ENCODE measurements around the gene PLXNA4. TPM values are rescaled to one million over a fixed set of nuclear protein-coding genes. Genes with fewer than 3 reads are reported as not detected.

The PLXNA4 gene
- total and polyA plus RNA-seq, 2 experiments from 2014 or later = 0.08 to 0.80 TPM

DNA sequence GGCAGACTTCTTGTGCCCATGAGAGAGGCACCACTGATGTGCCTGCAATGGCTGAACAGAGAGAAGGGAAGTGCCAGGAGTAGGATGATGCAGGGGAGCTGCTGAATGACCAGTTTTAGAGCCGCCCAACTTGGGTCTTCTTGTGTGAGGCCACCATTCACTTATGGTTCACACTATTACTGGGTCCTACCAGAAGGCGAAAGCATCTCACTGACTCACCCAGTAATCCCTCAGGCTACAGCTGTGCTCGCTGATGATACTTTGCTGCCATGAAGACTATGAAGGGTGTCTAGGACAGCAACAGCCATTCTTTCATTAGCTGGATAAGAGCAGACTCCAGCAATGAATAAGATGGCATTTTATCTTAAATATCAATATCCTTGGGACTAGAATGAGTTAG is 47.6 kb downstream of the PLXNA4 start:
- Histone ChIP-seq H4K20me1 (replicated peaks; ENCODE audit: insufficient read depth) (no peaks in the 10 kb centered on the region), H3K4me1 (ENCODE audit: insufficient read depth) (peaks cover 5% of the 10 kb centered on the region; the same call in 1 of the 2 replicates), H3K4me3 (no peak overlapping the region), H3K36me3 (ENCODE audit: insufficient read depth) (no peaks in the 10 kb centered on the region), H3K4me2 (no peak overlapping the region), H3K27ac (ENCODE audit: low read depth) (no peak overlapping the region), H3F3A (replicated peaks; ENCODE audit: low read depth) (no peaks in the 10 kb centered on the region), H2AFZ (no peak overlapping the region), H3K79me2 (replicated peaks; ENCODE audit: insufficient read depth) (no peaks in the 10 kb centered on the region), H3K27me3 (ENCODE audit: insufficient read depth) (no peaks in the 10 kb centered on the region), H3K9me2 (ENCODE audit: insufficient read depth) (peaks cover 6% of the 10 kb centered on the region; the same call in 1 of the 2 replicates)
- no peak for ATAC-seq
- H3K4me1 Mint-ChIP-seq = peaks cover 6% of the 10 kb centered on the region; the same call in 2 of the 3 replicates
- no peak for DNase-seq (ENCODE audit: low spot score)
- no peaks in the 10 kb centered on the region for H3K36me3 Mint-ChIP-seq (ENCODE audit: low read depth)
- H3K9me3 Mint-ChIP-seq = no peaks in the 10 kb centered on the region
- H3K4me3 Mint-ChIP-seq = no peak overlapping the region
- no peaks in the 10 kb centered on the region for H3K27me3 Mint-ChIP-seq (ENCODE audit: insufficient read depth, low read depth, poor library complexity)
- TF ChIP-seq, protein P1, sequence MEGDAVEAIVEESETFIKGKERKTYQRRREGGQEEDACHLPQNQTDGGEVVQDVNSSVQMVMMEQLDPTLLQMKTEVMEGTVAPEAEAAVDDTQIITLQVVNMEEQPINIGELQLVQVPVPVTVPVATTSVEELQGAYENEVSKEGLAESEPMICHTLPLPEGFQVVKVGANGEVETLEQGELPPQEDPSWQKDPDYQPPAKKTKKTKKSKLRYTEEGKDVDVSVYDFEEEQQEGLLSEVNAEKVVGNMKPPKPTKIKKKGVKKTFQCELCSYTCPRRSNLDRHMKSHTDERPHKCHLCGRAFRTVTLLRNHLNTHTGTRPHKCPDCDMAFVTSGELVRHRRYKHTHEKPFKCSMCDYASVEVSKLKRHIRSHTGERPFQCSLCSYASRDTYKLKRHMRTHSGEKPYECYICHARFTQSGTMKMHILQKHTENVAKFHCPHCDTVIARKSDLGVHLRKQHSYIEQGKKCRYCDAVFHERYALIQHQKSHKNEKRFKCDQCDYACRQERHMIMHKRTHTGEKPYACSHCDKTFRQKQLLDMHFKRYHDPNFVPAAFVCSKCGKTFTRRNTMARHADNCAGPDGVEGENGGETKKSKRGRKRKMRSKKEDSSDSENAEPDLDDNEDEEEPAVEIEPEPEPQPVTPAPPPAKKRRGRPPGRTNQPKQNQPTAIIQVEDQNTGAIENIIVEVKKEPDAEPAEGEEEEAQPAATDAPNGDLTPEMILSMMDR (conservative IDR thresholded peaks at IDR 0.05; ENCODE audit: low read depth in 2 of 2) = no peak
- no peak for TF ChIP-seq EZH2 (IDR thresholded peaks at IDR 0.05; ENCODE audit: low read depth, unreplicated experiment)
- no peak overlapping the region for H3K27ac Mint-ChIP-seq

DNA sequence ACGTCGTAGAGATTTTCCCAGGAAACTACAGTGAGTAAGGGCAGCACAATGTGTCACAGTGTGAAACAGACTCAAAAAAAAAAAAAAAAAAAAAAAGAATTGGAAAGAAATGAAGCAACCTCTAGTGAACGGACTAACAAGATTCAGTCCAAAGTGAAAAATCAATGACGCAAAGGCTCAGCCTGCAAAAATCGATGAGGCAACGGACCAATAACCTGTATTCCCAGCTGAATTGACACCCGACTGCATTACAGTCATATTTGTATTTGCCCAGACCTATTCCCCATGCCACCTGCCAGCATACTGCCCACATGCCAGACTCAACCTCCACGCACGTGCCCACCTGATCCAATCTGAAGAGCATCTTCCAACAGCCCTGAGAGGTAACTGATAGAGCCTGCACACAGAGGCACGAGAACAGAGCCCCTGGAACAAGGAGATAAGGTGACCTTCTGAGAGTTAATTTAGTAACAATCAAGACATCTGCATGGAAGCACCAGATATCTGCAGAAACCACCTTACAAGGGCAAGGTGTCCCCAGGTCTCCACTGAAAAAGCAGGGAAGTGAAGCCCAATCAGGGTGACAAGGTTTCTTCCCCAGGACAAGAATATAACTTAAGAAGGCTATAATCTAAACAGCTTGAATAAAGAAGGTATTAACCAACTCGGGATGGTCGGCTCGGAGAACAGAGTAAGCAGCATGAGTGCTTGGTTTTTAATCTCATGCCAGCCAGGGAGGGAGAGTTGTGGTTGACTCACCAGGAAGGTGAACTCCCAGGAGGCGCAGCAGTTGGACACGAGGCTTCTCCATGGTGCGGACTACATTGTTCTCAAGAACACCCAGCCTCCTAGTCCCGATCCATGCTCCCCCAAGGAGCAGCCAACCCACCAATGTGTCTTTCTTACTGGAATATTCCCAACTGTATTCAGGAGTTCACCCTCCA is 48.5 kb downstream of the PLXNA4 start:
- Histone ChIP-seq H2AFZ (no peak overlapping the region), H3K4me2 (no peak overlapping the region), H3K27ac (ENCODE audit: low read depth) (no peak overlapping the region), H3K79me2 (replicated peaks; ENCODE audit: insufficient read depth) (no peaks in the 10 kb centered on the region), H3K27me3 (ENCODE audit: insufficient read depth) (no peaks in the 10 kb centered on the region), H3F3A (replicated peaks; ENCODE audit: low read depth) (no peaks in the 10 kb centered on the region), H3K4me1 (ENCODE audit: insufficient read depth) (no peaks in the 10 kb centered on the region), H3K4me3 (no peak overlapping the region), H3K36me3 (ENCODE audit: insufficient read depth) (no peaks in the 10 kb centered on the region), H4K20me1 (replicated peaks; ENCODE audit: insufficient read depth) (no peaks in the 10 kb centered on the region), H3K9me2 (ENCODE audit: insufficient read depth) (peaks cover 4% of the 10 kb centered on the region; the same call in 1 of the 2 replicates)
- Mint-ChIP-seq H3K27me3 (ENCODE audit: insufficient read depth, low read depth, poor library complexity) (peaks cover 2% of the 10 kb centered on the region), H3K4me1 (0 out of 3 replicates have a peak, but pooled peaks cover 3% of the 10 kb centered on the region), H3K9me3 (no peaks in the 10 kb centered on the region), H3K36me3 (ENCODE audit: low read depth) (no peaks in the 10 kb centered on the region), H3K4me3 (no peak overlapping the region), H3K27ac (no peak overlapping the region)
- ATAC-seq (no peak), DNase-seq (ENCODE audit: low spot score) (no peak)
- TF ChIP-seq NANOG (IDR thresholded peaks at IDR 0.05; ENCODE audit: borderline replicate concordance) (no peak), ZNF114 (CRISPR knock-in tag; IDR thresholded peaks at IDR 0.05) (no peak), EZH2 (IDR thresholded peaks at IDR 0.05; ENCODE audit: low read depth, unreplicated experiment) (no peak), POLR2AphosphoS5 (IDR thresholded peaks at IDR 0.05; ENCODE audit: low read depth) (no peak), ZNF331 (CRISPR knock-in tag; IDR thresholded peaks at IDR 0.05; ENCODE audit: low read depth) (no peak), EZH2phosphoT487 (IDR thresholded peaks at IDR 0.05; ENCODE audit: unreplicated experiment) (no peak), STAT1 (IDR thresholded peaks at IDR 0.05; ENCODE audit: unreplicated experiment) (no peak), JUNB (IDR thresholded peaks at IDR 0.05; ENCODE audit: unreplicated experiment) (no peak), CREB1 (CRISPR knock-in tag; IDR thresholded peaks at IDR 0.05; ENCODE audit: low read depth) (no peak)
- TF ChIP-seq, protein P2, sequence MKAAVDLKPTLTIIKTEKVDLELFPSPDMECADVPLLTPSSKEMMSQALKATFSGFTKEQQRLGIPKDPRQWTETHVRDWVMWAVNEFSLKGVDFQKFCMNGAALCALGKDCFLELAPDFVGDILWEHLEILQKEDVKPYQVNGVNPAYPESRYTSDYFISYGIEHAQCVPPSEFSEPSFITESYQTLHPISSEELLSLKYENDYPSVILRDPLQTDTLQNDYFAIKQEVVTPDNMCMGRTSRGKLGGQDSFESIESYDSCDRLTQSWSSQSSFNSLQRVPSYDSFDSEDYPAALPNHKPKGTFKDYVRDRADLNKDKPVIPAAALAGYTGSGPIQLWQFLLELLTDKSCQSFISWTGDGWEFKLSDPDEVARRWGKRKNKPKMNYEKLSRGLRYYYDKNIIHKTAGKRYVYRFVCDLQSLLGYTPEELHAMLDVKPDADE (IDR thresholded peaks at IDR 0.05) = no peak
- TF ChIP-seq, protein P3, sequence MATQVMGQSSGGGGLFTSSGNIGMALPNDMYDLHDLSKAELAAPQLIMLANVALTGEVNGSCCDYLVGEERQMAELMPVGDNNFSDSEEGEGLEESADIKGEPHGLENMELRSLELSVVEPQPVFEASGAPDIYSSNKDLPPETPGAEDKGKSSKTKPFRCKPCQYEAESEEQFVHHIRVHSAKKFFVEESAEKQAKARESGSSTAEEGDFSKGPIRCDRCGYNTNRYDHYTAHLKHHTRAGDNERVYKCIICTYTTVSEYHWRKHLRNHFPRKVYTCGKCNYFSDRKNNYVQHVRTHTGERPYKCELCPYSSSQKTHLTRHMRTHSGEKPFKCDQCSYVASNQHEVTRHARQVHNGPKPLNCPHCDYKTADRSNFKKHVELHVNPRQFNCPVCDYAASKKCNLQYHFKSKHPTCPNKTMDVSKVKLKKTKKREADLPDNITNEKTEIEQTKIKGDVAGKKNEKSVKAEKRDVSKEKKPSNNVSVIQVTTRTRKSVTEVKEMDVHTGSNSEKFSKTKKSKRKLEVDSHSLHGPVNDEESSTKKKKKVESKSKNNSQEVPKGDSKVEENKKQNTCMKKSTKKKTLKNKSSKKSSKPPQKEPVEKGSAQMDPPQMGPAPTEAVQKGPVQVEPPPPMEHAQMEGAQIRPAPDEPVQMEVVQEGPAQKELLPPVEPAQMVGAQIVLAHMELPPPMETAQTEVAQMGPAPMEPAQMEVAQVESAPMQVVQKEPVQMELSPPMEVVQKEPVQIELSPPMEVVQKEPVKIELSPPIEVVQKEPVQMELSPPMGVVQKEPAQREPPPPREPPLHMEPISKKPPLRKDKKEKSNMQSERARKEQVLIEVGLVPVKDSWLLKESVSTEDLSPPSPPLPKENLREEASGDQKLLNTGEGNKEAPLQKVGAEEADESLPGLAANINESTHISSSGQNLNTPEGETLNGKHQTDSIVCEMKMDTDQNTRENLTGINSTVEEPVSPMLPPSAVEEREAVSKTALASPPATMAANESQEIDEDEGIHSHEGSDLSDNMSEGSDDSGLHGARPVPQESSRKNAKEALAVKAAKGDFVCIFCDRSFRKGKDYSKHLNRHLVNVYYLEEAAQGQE (IDR thresholded peaks at IDR 0.05; ENCODE audit: unreplicated experiment) = no peak
- TF ChIP-seq, protein P1 (conservative IDR thresholded peaks at IDR 0.05; ENCODE audit: low read depth in 2 of 2) = no peak

All from GM23338 (cell line).